A549 (cell line): ENCODE data around the gene TEX22. TPM values are rescaled to one million over a fixed set of nuclear protein-coding genes. Genes with fewer than 3 reads are reported as not detected.

Source experiments
- ATAC-seq, 2 experiments: fragments of 200-7000 bp in 1 of 2; fragments of >200 bp in 1 of 2; cut with Nextera tagmentation in 1 of 2; cut with Tn5 transposase in 1 of 2; 3 replicates each; pipeline versions ENCODE4 v1.8.0 to v1.9.1; 2018 to 2020; ENCODE audit warnings: mild to moderate bottlenecking in 1 of 2, moderate library complexity in 1 of 2
- CTCF ChIA-PET: fragments of 300-600 bp; sonication (Branson Sonifier 250); formaldehyde crosslinking; extraction: SDS; loops from one replicate; lab custom pipeline; 2021; ENCODE audit warnings: antibody characterized with exemption, inconsistent platforms; lab: Yijun Ruan, JAX
- POLR2A ChIA-PET: fragments of 350-600 bp; formaldehyde crosslinking; extraction: SDS; loops from one replicate; lab custom pipeline; 2021; ENCODE audit warnings: antibody characterized with exemption, inconsistent platforms; lab: Yijun Ruan, JAX
- DNase-seq, 2 experiments: peaks; one replicate each; pipeline versions ENCODE4 v3.0.0 to v3.0.0-alpha.2; 2011 to 2016; ENCODE audit warnings: low read depth in 1 of 2, low spot score in 1 of 2
- FAIRE-seq: peaks from 2 replicates; lab custom pipeline; 2011; peaks lifted over from hg19 to GRCh38; lab: Jason Lieb, UNC
- H3K27ac ChIP-seq, 2 experiments: fragments of >200 bp; sonication (Bioruptor Twin); formaldehyde crosslinking; 3 replicates each; pipeline ENCODE4 v1.5.1; 2016 to 2017
- H3K4me1 ChIP-seq: fragments of >200 bp; sonication (Bioruptor Twin); formaldehyde crosslinking; 3 replicates; pipeline ENCODE4 v1.6.1; 2016
- H3K4me2 ChIP-seq: fragments of >200 bp; sonication (Bioruptor Twin); formaldehyde crosslinking; 3 replicates; pipeline ENCODE4 v1.6.1; 2016
- H3K4me3 ChIP-seq: fragments of >200 bp; sonication (Bioruptor Twin); formaldehyde crosslinking; 3 replicates; pipeline ENCODE4 v1.5.1; 2016
- H3K9me3 ChIP-seq: fragments of >200 bp; sonication (Bioruptor Twin); formaldehyde crosslinking; 3 replicates; pipeline ENCODE4 v1.6.1; 2016
- CBX2 ChIP-seq: fragments of 200-600 bp; sonication (generic); IDR thresholded peaks from 2 replicates; pipeline ENCODE4 v1.6.1; 2016; ENCODE audit warnings: low read depth, mild to moderate bottlenecking, borderline replicate concordance
- FOSB ChIP-seq: fragments of 250-450 bp; sonication (Bioruptor Pico); IDR thresholded peaks from 2 replicates; pipeline ENCODE4 v1.5.0; 2020; ENCODE audit warnings: mild to moderate bottlenecking, moderate library complexity
- HOXB13 ChIP-seq: fragments of 250-450 bp; sonication (Bioruptor Pico); IDR thresholded peaks from 2 replicates; pipeline ENCODE4 v1.5.0; 2020; ENCODE audit warnings: low read depth, mild to moderate bottlenecking, moderate library complexity
- KDM1A ChIP-seq: fragments of 200-600 bp; sonication (generic); IDR thresholded peaks from 2 replicates; pipeline ENCODE4 v1.6.1; 2016; ENCODE audit warnings: low read depth, mild to moderate bottlenecking
- MAFK ChIP-seq: fragments of 450-650 bp; IDR thresholded peaks from 2 replicates; pipeline ENCODE4 v1.6.1; 2014; ENCODE audit not compliant: partially characterized antibody
- PHF8 ChIP-seq: fragments of 200-600 bp; sonication (generic); IDR thresholded peaks from 2 replicates; pipeline ENCODE4 v1.6.1; 2016; ENCODE audit warnings: low read depth, mild to moderate bottlenecking, antibody characterized with exemption, moderate library complexity, borderline replicate concordance
- RAD21 ChIP-seq, 2 experiments: fragments of >200 bp in 1 of 2; sonication (Bioruptor Twin) in 1 of 2; formaldehyde crosslinking in 1 of 2; IDR thresholded peaks in 1 of 2; conservative IDR thresholded peaks in 1 of 2; 2 replicates in 1 of 2; 3 replicates in 1 of 2; pipeline ENCODE4 v1.6.1; 2012 to 2018; ENCODE audit warnings: inconsistent platforms in 1 of 2
- RARB ChIP-seq: fragments of 250-450 bp; sonication (Bioruptor Pico); IDR thresholded peaks from 2 replicates; pipeline ENCODE4 v1.8.0; 2021; ENCODE audit warnings: mild to moderate bottlenecking, moderate library complexity
- REST ChIP-seq: fragments of 200-600 bp; sonication (generic); IDR thresholded peaks from 2 replicates; pipeline ENCODE4 v1.6.1; 2016; ENCODE audit warnings: antibody characterized with exemption, mild to moderate bottlenecking, moderate library complexity
- RNF2 ChIP-seq: fragments of 200-600 bp; sonication (generic); IDR thresholded peaks from 2 replicates; pipeline ENCODE4 v1.6.1; 2016; ENCODE audit warnings: low read depth, mild to moderate bottlenecking, antibody characterized with exemption, moderate library complexity, borderline replicate concordance
- SREBF2 ChIP-seq: fragments of 450-650 bp; IDR thresholded peaks from 2 replicates; pipeline ENCODE4 v1.6.1; 2014; ENCODE audit warnings: mild to moderate bottlenecking, moderate library complexity
- TFCP2L1 ChIP-seq: fragments of 250-450 bp; sonication (Bioruptor Pico); IDR thresholded peaks from 2 replicates; pipeline ENCODE4 v1.5.0; 2021; ENCODE audit warnings: mild to moderate bottlenecking
- USF2 ChIP-seq: fragments of 450-650 bp; IDR thresholded peaks from 2 replicates; pipeline ENCODE4 v1.6.1; 2014; ENCODE audit warnings: antibody characterized with exemption
- ZC3H11A ChIP-seq: fragments of 450-650 bp; IDR thresholded peaks from 2 replicates; pipeline ENCODE4 v1.6.1; 2014; ENCODE audit warnings: antibody characterized with exemption, mild to moderate bottlenecking
- ZFP36 ChIP-seq: fragments of 450-650 bp; IDR thresholded peaks from 2 replicates; pipeline ENCODE4 v1.6.1; 2014; ENCODE audit warnings: borderline replicate concordance; ENCODE audit not compliant: partially characterized antibody
- ZSCAN20 ChIP-seq: fragments of 250-450 bp; sonication (Bioruptor Pico); IDR thresholded peaks from 2 replicates; pipeline ENCODE4 v1.8.0; 2022; ENCODE audit warnings: mild to moderate bottlenecking, moderate library complexity
- WGBS: methylation state at CpG from one replicate; pipeline ENCODE4 v1.1.6; 2017; ENCODE audit errors: missing lambda C conversion rate; 5-methylcytosine and 5-hydroxymethylcytosine counted together
- polyA plus RNA-seq, 4 experiments: library from polyadenylated mRNA; depleted of rRNA in 3 of 4; stranded (reverse); fragments of >200 nt; fragmentation: RNase III in 1 of 4; extraction: RNeasy Plus Mini Kit Qiagen cat#74134 plus additional on column Dnase treatment in 1 of 4; gene quantifications; 2 replicates in 3 of 4; 3 replicates in 1 of 4; pipeline ENCODE4 v1.2.3, GENCODE V29; 2011 to 2017
- TF ChIP-seq, protein P1 (sequence below): fragments of >200 bp; sonication (Bioruptor Twin); formaldehyde crosslinking; IDR thresholded peaks from 2 replicates; pipeline ENCODE4 v1.6.1; 2016
- TF ChIP-seq, protein P2 (sequence below): IDR thresholded peaks from 2 replicates; pipeline ENCODE4 v1.6.1; 2012; ENCODE audit warnings: low read depth, borderline replicate concordance
- TF ChIP-seq, protein P3 (sequence below): fragments of >200 bp; sonication (Bioruptor Twin); formaldehyde crosslinking; IDR thresholded peaks from 3 replicates; pipeline ENCODE4 v1.5.1; 2016
- TF ChIP-seq, protein P4 (sequence below): fragments of 250-450 bp; sonication (Bioruptor Pico); IDR thresholded peaks from 2 replicates; pipeline ENCODE4 v1.5.0; 2021; ENCODE audit warnings: mild to moderate bottlenecking, moderate library complexity, borderline replicate concordance
- TF ChIP-seq, protein P5 (sequence below): fragments of >200 bp; sonication (Bioruptor Twin); formaldehyde crosslinking; IDR thresholded peaks from 3 replicates; pipeline ENCODE4 v1.6.1; 2016

TEX22 gene
- polyA plus RNA-seq, 2 of the 4 experiments (the other 2 are of a cell fraction): 0.06 to 0.23 TPM

- CTCF ChIA-PET: interaction anchor here (1.0 to 7.5 kb wide), 2 partner anchors 10 to 15 kb away, joined by 3 to 49 read pairs; no protein-coding TSS in a partner anchor
- Histone ChIP-seq H3K4me2 (no peak overlapping the region), H3K27ac (no peak overlapping the region), H3K4me1 (no peaks in the 10 kb centered on the region), H3K9me3 (no peaks in the 10 kb centered on the region), H3K4me3 (no peak overlapping the region)
- no peak for TF ChIP-seq PHF8
- TF ChIP-seq, protein P1, sequence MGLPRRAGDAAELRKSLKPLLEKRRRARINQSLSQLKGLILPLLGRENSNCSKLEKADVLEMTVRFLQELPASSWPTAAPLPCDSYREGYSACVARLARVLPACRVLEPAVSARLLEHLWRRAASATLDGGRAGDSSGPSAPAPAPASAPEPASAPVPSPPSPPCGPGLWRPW: no peak
- TF ChIP-seq ZC3H11A: no peak
- no peak for TF ChIP-seq MAFK
- no peak for TF ChIP-seq ZSCAN20 (CRISPR knock-in tag)
- no peak for TF ChIP-seq USF2
- no peak for TF ChIP-seq SREBF2
- TF ChIP-seq CBX2: no peak
- TF ChIP-seq, protein P2, sequence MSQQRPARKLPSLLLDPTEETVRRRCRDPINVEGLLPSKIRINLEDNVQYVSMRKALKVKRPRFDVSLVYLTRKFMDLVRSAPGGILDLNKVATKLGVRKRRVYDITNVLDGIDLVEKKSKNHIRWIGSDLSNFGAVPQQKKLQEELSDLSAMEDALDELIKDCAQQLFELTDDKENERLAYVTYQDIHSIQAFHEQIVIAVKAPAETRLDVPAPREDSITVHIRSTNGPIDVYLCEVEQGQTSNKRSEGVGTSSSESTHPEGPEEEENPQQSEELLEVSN: no peak
- TF ChIP-seq RAD21 (conservative IDR thresholded peaks at IDR 0.05 in 1 of 2, IDR thresholded peaks at IDR 0.05 in 1 of 2): no peak
- TF ChIP-seq, protein P3, sequence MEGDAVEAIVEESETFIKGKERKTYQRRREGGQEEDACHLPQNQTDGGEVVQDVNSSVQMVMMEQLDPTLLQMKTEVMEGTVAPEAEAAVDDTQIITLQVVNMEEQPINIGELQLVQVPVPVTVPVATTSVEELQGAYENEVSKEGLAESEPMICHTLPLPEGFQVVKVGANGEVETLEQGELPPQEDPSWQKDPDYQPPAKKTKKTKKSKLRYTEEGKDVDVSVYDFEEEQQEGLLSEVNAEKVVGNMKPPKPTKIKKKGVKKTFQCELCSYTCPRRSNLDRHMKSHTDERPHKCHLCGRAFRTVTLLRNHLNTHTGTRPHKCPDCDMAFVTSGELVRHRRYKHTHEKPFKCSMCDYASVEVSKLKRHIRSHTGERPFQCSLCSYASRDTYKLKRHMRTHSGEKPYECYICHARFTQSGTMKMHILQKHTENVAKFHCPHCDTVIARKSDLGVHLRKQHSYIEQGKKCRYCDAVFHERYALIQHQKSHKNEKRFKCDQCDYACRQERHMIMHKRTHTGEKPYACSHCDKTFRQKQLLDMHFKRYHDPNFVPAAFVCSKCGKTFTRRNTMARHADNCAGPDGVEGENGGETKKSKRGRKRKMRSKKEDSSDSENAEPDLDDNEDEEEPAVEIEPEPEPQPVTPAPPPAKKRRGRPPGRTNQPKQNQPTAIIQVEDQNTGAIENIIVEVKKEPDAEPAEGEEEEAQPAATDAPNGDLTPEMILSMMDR: no peak
- TF ChIP-seq, protein P4, sequence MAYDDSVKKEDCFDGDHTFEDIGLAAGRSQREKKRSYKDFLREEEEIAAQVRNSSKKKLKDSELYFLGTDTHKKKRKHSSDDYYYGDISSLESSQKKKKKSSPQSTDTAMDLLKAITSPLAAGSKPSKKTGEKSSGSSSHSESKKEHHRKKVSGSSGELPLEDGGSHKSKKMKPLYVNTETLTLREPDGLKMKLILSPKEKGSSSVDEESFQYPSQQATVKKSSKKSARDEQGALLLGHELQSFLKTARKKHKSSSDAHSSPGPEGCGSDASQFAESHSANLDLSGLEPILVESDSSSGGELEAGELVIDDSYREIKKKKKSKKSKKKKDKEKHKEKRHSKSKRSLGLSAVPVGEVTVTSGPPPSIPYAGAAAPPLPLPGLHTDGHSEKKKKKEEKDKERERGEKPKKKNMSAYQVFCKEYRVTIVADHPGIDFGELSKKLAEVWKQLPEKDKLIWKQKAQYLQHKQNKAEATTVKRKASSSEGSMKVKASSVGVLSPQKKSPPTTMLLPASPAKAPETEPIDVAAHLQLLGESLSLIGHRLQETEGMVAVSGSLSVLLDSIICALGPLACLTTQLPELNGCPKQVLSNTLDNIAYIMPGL (CRISPR knock-in tag): no peak
- TF ChIP-seq ZFP36: no peak
- no peak for TF ChIP-seq KDM1A
- TF ChIP-seq RNF2: no peak
- WGBS: 95% methylated on average over 23 of the region's 29 CpGs
- POLR2A ChIA-PET: no interaction called here
- DNase-seq: no peak
- ATAC-seq: no peak
- no peak for FAIRE-seq
These were observed 13.6 kb upstream of the TEX22 start for GRCh38 chr14:105384605-105385321.

DNA sequence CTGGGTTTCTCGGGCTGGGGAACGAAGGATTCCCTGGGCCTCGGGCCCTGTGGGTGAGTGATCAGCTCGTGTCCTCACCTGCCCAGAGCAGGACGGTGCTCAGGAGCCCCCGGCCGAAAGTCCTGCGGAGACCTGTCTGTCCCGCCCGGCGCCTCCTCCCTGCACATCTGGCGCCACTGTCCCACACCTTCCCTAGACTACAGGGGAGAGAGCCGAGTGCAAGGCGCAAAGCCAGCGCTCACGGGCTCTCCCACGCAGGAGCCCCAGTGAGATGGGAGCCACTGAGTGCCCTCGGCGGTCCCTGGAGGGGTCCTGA is 13.1 kb upstream of the TEX22 start:
- 94% methylated on average over 19 of the region's 19 CpGs for WGBS
- no peak for ATAC-seq
- H3K27ac ChIP-seq: no peak overlapping the region
- TF ChIP-seq FOSB (CRISPR knock-in tag) (no peak), RARB (CRISPR knock-in tag) (no peak), SREBF2 (no peak), HOXB13 (CRISPR knock-in tag) (no peak), TFCP2L1 (CRISPR knock-in tag) (no peak), ZC3H11A (no peak), ZSCAN20 (CRISPR knock-in tag) (no peak), REST (no peak)
- TF ChIP-seq, protein P5, sequence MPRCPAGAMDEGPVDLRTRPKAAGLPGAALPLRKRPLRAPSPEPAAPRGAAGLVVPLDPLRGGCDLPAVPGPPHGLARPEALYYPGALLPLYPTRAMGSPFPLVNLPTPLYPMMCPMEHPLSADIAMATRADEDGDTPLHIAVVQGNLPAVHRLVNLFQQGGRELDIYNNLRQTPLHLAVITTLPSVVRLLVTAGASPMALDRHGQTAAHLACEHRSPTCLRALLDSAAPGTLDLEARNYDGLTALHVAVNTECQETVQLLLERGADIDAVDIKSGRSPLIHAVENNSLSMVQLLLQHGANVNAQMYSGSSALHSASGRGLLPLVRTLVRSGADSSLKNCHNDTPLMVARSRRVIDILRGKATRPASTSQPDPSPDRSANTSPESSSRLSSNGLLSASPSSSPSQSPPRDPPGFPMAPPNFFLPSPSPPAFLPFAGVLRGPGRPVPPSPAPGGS: no peak
- TF ChIP-seq, all 56 proteins: peak for 0
- Histone ChIP-seq H3K4me1 (no peaks in the 10 kb centered on the region), H3K9me3 (no peaks in the 10 kb centered on the region), H3K4me3 (no peak overlapping the region), H3K4me2 (no peak overlapping the region)
- DNase-seq (no peak), FAIRE-seq (no peak)
- POLR2A ChIA-PET: no interaction called here
- CTCF ChIA-PET: interaction anchor here (7.5 kb wide), 1 partner anchor 16 kb away, joined by 49 read pairs; no protein-coding TSS in a partner anchor
